ENCODE results near the gene CSTPP1.
A peak's percentile ranks its signal among the peaks of the same experiment; 100 is the strongest.

Gene CSTPP1

DNA sequence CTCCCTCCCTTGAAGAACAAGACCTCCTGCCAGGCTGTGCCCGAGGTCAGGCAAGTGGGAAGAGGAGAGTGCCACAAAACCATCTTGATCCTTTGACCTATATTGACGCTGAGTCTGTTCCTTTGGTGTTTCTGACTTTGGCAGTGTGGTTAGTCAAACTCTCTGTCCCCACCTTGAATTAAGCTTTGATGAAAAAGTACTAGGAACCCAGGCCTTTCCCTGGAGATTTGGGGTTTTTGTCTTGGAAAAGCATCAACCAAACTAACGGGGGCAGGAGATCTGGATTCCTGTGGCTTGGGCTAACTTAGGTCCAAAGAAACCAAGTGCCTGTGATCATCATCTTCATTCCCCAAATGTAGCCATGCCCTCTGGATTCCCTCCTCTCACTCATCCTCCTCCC is 199.8 kb downstream of the CSTPP1 start:
- no peak for DNase-seq (ENCODE audit: low read depth)

DNA sequence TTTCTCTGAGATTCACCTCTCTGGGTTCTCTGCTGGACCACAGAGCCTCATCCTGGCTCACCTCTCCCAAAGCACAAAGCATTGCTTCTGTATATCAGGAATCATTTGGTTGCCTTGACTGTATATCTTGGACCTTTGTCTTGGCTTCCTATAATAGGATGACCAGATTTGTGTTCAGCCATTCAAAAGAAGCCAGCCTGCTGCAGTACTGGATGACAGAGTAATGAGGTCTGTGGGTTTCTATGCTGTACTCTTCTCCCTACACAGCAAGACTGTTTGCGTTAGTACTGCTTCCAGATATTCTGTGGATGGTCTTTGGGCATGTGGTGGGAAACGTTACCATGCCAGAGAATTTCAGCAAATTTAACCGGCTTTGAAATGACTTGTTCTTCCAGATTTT is 200.4 kb downstream of the CSTPP1 start:
- no peak for DNase-seq (ENCODE audit: low read depth)

DNA sequence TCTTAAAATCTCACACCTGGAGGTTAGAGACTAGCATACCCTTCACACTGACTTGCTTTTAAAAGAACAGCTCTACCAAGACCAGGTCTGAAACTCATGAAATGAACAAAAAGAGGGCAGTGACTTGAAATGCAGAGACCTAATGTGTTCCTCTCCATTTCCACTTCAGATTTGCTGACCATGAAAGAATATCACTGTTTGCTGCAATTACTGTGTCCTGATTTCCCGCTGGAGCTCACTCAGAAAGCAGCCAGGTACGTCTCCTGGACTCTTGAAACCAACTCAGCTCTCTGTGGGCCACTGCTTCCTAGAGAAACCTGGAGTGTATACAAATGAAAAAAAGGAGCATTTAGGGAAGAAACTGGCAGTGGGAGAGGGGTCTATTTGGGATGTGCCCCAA is 200.9 kb downstream of the CSTPP1 start:
- DNase-seq (ENCODE audit: low read depth): no peak

DNA sequence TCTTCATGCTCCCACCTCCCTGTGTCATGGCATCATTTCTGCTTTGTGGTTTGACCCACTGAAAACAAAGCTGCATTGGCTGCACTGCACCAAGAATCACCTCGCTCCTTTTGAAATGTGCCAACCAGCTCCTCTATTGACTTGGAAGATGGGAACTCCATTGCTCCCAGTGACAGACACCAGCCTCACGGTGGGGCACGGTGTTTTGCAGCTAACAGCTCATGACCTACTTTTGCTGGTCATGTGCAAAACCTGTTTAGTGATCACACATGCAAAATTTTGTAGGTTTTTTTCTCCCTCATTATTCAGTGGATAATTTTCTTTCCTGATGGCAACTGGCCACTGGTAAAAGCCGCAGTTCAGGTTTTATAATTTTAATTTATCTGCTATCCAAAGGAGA is 203.3 kb downstream of the CSTPP1 start:
- DNase-seq (ENCODE audit: low read depth): no peak

DNA sequence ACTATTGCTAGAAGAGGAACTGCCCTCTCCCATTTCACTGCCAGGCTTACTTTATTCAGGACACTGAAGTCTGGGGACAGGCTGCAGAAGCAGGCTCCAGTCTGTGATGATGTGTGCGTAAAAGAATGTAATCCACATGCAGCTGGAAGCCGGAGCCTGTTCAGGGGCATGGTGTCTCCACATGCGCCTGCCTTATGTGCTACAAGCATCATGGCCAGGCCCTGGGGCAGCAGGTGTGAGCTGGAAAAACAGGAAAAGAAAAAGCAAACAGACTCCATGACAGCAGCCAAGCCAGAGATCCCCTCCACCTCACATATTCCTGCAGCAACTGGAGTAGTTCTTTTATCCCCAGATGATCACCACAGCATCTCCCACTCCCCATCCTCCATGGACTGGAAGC is 206.8 kb downstream of the CSTPP1 start:
- peak; percentile 25 for DNase-seq (ENCODE audit: low read depth)

DNA sequence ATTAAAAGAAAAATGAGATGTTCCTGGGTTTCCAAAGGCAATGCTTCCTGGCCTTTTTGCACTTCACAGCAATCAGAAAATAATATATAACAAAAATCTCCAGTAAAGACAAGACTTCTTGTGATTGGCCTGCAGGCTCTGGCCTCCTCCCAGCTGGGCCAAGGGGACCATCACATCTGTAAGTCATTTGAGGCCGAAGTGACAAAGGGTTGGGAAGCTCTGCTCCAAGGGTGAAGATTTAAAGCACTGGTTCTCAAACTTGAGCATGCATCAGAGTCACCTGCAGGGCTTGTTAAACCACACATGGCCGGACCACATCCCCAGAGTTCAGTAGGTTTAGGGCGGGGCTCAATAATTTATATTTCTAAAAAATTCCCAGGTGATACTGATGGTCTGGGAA is 208.0 kb downstream of the CSTPP1 start:
- DNase-seq (ENCODE audit: low read depth): no peak

DNA sequence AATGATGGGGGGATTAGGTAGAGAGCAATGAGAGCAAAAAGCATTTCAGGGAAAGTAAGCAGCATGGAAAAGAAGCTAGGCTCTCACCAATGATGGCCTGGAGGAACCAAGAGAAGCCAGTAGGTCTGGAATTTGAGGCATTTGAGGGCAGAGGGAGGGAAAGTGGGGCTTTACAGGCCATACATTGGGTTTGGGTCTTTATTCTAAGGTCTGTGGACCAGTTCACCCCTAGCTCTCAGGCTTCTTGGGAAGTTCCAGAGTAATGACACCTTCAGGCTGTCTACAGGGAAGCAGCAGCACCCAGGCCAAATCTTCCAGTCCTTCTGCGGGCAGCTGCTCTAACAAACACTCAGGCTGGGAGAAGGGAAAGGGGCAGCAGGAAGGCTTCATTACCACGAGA is 210.7 kb downstream of the CSTPP1 start:
- no peak for DNase-seq (ENCODE audit: low read depth)

DNA sequence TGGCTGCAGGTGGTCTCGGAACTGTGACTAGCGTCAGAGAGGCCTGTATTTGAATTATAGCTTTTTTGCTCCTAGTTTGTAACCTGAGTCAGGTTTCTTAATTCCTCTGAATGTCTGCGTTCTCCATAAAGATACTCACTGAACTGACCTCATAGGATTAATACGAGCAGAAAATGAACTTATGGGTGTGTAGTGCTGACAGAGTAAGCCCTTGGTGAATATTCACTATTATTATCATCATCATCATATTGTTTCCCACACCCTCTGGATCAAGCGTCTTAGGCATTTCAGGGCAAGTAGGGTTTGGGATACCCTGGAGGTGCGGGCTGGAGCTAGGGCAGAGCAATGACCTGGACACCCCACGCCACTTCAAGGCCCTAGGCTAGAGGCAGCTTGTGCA is 211.1 kb downstream of the CSTPP1 start:
- no peak for DNase-seq (ENCODE audit: low read depth)

DNA sequence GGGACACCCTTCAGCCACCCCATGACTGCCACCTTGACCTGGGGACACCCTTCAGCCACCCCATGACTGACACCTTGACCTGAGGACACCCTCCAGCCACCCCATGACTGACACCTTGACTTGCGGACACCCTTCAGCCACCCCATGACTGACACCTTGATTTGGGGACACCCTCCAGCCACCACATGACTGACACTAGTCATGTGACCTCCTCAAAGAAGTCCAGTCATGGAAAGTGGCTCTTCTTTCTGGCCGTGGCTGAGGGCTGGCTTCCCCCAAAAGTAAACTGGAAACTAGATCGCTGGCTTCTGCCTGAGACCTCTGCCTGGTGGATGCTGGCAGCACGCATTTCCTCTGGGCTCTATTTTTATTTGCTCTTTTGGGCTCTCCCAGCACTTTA is 211.7 kb downstream of the CSTPP1 start:
- DNase-seq (ENCODE audit: low read depth): no peak

DNA sequence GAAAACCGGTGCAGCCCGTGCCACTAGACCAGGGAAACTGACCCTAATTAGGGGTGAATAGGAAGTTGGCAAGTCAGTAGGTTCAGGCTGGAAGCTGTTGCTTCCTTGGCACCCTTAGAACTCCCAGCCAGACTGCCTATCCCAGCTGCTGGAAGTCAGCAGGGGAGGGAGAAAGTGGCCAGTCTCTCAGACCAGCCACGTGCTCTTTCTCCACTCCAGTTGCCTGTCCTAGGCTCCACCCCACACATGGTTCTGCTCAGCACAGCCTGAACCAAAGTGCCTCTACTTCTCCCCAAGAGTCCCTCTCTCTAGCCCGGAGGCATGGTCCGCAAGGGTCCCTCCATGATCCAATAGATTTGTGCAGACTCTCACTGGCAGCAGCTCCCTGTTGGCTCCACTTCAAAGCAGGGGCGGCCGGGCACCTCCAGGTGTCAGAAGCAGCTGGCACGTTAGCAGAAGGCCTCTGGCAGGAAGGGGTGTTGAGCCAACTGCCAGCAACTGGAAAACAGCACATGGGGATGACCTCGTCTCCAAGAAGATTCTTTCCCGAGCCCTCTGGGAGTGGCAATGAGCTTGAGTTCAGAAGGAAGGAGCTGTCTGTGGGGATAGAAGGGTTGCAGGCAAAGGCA is 212.5 kb downstream of the CSTPP1 start:
- no peak for DNase-seq (ENCODE audit: low read depth)

DNA sequence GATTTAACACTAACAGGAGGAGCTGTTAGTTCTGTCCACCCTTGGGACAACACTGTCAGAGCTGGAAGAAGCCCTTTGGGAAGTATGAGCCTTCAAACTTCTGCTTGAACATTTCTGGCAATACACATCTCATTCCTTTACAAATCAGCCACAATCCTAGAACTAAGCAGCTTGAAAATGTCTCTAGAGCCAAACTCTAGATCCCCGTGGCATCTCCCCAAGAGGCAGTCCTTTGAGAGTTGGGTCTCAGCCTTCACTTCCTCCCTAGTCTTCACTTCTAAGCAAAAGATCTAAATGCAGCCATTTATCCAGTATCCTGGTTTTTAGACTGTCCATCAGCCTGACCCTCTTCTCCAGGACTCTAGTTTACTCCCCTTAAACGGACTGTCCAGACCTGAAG is 213.2 kb downstream of the CSTPP1 start:
- no peak for DNase-seq (ENCODE audit: low read depth)

DNA sequence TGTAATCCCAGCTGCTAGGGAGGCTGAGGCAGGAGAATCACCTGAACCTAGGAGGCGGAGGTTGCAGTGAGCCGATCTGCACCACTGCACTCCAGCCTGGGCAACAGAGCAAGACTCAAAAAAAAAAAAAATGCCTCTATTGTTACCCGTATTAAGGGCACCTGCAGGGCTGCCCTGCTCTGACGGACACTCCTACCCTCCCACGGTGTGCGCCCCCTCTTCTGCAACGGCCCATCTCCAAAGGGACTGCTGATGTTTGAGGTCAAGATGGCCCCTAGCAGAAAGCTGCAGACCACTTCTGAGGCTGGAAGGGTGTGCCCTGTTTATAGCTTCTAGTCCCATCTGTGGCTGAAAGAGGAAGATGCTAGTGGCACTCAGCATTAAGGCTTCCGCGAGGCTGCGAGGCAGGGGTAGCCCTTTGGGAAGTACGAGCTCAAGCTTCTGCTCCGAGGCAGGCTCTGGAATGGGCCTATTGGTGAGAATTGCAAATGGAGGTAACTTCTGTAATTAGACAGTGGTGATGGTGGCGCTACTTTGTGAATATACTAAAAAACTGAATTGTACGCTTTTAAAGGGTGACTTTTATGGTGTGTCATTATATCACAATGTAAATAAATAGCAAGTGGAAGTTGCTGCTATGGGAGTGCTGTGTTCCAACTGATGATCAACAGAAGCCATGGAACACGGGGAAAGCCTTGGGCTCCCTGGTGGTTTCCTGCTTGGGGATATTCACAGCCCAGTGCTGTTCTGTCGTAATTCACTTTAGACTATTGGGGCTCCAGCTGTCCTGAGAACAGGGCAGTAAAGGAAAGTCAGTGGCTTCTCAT is 215.8 kb downstream of the CSTPP1 start:
- no peak for DNase-seq (ENCODE audit: low read depth)

DNA sequence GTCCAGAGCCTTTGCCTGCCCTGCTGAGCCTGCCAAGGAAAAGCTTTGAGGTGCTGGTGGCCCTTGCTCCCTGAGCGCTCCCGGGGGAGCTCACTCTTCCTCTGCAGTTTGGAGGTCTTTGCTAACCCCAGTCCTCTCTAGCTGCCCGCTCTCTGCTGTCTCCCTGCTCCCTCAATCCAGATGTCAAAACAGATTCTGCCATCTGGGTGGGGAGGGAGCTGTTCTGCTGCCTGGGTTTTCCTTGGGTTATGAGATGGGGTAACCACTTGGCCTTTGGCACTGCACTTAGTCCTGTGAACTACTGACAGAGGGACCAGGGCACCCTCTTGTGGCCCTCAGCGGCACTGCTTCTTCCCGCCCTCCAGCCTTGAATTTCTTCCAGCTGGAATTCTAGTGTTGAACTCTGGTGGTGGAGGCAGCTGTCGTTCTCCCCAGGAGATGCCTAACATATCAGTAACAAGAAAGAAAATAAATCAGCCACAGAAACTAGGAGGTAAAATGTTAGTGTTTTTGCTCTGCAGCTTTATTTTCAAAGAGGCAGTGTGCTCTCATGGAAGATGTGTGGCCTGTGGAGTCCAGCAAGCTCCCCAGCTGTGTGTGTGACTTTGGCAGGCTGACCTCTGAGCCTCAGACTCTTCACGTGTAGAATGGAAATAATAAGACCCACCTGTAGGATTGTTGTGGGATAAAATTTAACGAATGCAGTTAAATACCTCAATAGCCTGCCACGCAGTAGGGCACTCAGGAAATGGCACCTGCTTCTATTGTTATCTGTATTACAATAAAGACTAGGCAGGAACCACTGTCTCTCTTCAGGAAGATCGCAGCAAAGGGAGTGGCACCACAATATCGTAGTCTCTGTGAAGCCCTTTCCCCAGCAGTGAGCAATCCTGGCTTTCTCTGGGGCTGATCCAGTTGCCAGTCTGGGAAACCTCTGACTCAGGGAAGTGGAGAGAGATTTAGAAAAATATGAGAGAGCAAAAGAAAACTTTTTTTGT is 216.7 kb downstream of the CSTPP1 start:
- peak; percentile 39 for DNase-seq (ENCODE audit: low read depth)

DNA sequence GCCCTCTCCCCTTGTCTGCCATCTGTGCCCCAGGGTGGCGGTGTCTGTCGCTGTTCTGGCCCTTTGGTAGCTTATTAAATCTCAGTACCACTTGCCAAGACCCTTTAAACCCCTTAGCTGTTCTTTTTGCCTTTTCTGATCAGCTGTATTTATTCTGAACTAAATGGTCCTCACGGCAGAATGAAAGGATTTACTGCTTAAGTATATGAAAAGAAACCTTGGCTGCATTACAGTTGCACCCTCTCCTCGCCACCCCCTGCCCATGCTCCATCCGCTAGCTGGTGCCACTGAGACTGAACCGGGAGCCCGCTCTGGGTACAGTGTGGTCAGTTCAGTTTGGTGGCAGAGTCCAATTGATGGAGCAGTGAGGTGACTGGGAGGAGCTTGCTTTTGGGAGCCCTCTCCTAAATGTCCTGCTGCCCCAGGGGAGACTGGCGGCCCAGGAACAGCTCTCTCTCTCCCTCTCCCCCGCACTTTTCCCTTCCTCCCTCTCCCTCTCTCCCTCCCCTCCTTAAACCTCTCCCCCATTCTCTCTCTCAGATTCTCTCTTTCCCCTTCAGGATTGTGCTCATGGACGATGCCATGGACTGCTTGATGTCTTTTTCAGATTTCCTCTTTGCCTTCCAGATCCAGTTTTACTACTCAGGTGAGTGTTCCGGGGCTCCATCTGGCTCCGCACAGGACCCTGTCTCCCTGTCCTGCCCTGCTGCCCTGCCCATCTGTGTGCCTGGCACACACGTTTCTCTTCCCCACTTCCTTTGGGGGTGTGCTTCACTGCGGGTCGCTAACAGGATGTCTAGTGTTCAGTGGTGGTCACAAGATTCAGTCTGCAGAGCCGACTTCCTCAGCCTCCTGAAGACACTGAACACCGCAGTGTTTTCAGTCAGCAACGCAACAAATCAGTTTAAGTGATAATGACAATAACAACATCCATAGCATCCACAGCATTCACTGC is 218.3 kb downstream of the CSTPP1 start:
- no peak for DNase-seq (ENCODE audit: low read depth)

DNA sequence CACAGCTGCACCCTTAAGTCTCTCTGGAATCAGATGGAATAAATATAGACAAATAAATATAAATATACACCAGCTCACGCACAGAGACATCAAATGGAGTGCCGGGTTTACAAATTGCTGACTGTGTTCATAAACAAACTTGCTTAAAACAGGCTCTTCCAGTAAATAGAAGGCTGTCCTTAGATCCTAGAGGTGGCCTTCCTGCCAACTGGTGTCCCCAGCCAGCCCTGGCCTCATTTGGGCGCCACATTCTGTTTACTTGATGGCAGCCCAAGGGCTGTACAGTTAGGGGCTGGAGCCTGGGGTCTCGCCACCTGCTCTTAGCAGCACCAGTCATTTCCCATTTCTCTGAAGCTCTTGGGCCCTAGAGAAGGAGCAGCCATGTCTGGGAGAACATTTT is 219.3 kb downstream of the CSTPP1 start:
- no peak for DNase-seq (ENCODE audit: low read depth)

DNA sequence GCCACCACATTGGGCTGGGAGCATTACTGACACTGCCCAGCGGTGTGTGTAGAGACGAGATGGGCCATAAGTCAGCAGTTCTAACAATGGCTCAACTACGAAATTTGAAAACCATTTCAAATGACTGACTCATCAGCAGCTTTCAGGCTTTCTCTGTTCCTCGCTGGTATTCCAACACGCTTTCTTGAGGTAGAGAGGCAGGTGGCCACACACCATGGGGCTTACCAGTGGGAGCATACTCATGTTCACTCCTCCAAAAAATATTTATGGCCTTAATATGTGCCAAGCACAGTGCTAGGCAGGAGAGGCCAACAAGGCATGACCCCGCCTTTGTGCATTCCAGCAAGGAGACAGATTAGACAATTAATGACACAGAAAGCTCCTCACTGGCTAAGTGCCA is 219.8 kb downstream of the CSTPP1 start:
- DNase-seq (ENCODE audit: low read depth): no peak

DNA sequence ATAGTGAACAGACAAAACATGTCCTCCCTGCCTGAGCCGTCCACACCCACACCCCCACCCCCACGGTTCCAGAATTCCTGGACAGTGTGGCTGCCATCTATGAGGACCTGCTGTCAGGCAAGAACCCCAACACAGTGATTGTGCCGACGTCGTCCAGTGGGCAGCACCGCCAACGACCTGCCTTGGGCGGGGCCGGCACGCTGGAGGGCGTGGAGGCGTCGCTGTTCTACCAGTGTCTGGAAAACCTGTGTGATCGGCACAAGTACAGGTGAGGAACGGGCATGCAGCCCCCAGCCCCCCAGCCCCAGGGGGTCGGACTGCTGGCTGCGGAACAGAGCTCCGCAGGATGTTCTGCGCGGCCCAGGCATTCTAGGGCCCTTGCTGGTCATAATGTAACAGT is 220.4 kb downstream of the CSTPP1 start:
- no peak for DNase-seq (ENCODE audit: low read depth)

DNA sequence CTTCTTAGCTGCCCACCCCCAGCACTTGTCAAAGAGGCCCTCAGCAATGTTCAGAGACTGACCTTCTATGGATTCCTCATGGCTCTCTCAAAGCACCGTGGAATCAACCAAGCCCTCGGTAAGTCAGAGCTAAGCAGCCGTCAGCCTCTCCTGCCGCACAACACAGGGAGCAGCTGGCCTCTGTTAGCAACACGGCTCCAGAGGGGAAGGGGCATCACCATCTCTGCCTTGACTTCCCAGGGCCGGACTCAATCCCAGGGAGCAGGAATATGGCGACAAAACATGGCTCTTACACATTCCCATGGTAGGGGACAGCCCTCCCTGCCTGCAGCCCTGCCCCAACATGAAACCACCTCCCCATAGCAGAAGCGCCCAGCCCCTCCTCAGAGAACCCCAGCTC is 221.2 kb downstream of the CSTPP1 start:
- no peak for DNase-seq (ENCODE audit: low read depth)

DNA sequence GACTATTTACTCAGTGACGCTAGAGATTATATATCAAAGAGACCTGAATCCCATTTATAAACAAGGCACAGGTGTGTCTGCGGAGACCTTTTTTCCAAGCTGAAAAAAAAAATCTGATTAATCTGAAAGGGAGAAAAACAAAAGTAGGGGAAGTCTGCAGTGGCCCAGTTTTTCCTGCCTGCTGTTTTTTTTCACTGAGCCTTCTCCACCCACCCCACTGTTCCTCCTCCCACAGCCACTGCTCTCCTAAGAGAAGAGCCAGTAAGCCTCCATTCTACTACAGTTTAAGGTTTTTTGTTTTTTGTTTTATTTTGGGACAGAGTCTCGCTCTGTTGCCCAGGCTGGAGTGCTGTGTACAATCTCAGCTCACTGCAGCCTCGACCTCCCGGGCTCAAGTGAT is 221.7 kb downstream of the CSTPP1 start:
- no peak for DNase-seq (ENCODE audit: low read depth)

DNA sequence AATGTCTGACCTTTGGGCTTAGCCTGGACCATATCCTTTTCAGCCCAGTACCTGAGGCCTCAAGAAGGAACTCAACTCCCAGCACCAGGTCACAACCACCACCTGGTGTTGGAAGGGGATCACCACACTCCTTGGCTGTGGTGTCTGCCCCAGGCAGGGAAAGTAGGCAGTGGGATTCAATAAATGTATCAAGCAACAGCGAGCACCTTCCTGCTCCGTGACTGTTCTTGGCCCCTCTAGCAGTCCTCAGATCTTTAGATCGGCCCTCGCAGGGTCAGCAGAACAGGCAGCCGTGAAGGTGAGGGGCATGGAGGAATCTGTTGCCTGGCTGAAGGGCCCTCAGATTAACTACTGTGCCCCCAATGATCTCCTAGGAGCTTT is 224.2 kb downstream of the CSTPP1 start:
- DNase-seq (ENCODE audit: low read depth): no peak

DNA sequence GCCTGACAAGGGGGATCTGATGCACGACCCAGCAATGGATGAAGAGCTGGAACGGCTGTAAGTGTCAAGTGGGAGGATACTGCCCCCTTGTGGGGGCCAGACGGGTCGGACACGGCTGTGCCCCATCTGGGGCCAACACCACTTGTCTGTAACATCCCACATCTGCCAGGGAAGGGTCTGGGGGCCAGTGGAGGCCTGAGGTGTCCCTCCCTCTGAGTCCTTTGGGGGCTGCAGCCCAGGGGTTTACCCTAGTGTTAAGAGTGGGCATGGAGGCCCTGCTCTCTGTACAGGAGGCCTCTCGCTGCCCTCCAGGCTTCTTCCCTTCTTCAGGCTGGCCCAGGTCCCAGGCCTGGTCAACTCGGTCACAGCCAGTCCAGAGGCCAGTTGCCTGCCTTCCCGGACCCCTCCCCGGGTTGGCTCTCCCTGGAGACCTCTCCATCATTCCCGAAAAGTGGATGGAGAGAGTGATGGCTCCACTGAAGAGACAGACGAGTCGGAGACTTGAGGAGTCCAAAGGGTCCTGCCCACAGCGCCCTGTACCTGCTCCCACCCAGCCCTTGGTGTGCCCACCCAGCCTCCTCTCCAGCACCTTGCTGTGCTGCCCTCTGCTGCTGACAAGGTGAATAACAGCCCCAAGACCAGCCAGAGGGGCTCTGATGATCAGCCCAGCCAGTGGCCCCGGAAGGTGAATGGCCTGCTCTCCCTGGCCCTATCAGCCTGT is 224.7 kb downstream of the CSTPP1 start:
- no peak for DNase-seq (ENCODE audit: low read depth)
